GM21576 (cell line): Measurements from ENCODE around the gene PIK3AP1.
"Not testable (repeated sequence)": the region's sequence is repeated elsewhere in the genome, so short reads cannot be mapped to it uniquely, and the experiment has no call there.

Experiments
- ATAC-seq: cut with Tn5 transposase; IDR thresholded peaks from one replicate; pipeline ENCODE4 v1.9.1; 2021; ENCODE audit warnings: mild to moderate bottlenecking, moderate library complexity; ENCODE audit not compliant: unreplicated experiment

Gene PIK3AP1

GRCh38 chr10:96697438-96697837, 22.9 kb downstream of the PIK3AP1 start:
- ATAC-seq, result no peak

GRCh38 chr10:96696845-96697425, 23.4 kb downstream of the PIK3AP1 start:
- no peak for ATAC-seq

GRCh38 chr10:96695975-96696634, 24.2 kb downstream of the PIK3AP1 start:
- ATAC-seq, result no peak

- no peak for ATAC-seq
Measured at GRCh38 chr10:96695366-96695765, 24.9 kb downstream of the PIK3AP1 start.

- ATAC-seq, result no peak
Measured at GRCh38 chr10:96693431-96693830, 26.9 kb downstream of the PIK3AP1 start.

- no peak for ATAC-seq
Measured at GRCh38 chr10:96692427-96692826, 27.9 kb downstream of the PIK3AP1 start.

GRCh38 chr10:96691761-96692160, 28.6 kb downstream of the PIK3AP1 start:
- no peak for ATAC-seq

GRCh38 chr10:96690755-96691730, 29.3 kb downstream of the PIK3AP1 start:
- no peak for ATAC-seq

GRCh38 chr10:96688789-96689188, 31.5 kb downstream of the PIK3AP1 start:
- no peak for ATAC-seq

GRCh38 chr10:96687317-96688012, 32.8 kb downstream of the PIK3AP1 start:
- no peak for ATAC-seq

GRCh38 chr10:96686514-96686913, 33.8 kb downstream of the PIK3AP1 start:
- no peak for ATAC-seq

- no peak for ATAC-seq
Measured at GRCh38 chr10:96685306-96685705, 35.0 kb downstream of the PIK3AP1 start.

- no peak for ATAC-seq
Measured at GRCh38 chr10:96684826-96685225, 35.5 kb downstream of the PIK3AP1 start.

- ATAC-seq, result no peak
Measured at GRCh38 chr10:96683710-96684109, 36.6 kb downstream of the PIK3AP1 start.

- no peak for ATAC-seq
Measured at GRCh38 chr10:96683065-96683464, 37.2 kb downstream of the PIK3AP1 start.

GRCh38 chr10:96681524-96681923, 38.8 kb downstream of the PIK3AP1 start:
- ATAC-seq, result no peak

GRCh38 chr10:96680463-96680862, 39.9 kb downstream of the PIK3AP1 start:
- ATAC-seq, result not testable (repeated sequence)

GRCh38 chr10:96678725-96679124, 41.6 kb downstream of the PIK3AP1 start:
- no peak for ATAC-seq

GRCh38 chr10:96676272-96677112, 43.8 kb downstream of the PIK3AP1 start:
- no peak for ATAC-seq

- ATAC-seq, result no peak
Measured at GRCh38 chr10:96675846-96676245, 44.5 kb downstream of the PIK3AP1 start.
